Measurements from ENCODE around the gene WDR87. TPM values are rescaled to one million over a fixed set of nuclear protein-coding genes. Genes with fewer than 3 reads are reported as not detected.
"Not testable (repeated sequence)": the region's sequence is repeated elsewhere in the genome, so short reads cannot be mapped to it uniquely, and the experiment has no call there.

The WDR87 gene
- total RNA-seq, 2 donors from 2014 or later = not detected

GRCh38 chr19:37928527-37929286, 22.3 kb upstream of the WDR87 start:
- TF ChIP-seq CTCF (IDR thresholded peaks at IDR 0.05) = no peak
- no peak for TF ChIP-seq POLR2A (IDR thresholded peaks at IDR 0.05)
- Histone ChIP-seq H3K27me3 (no peaks in the 10 kb centered on the region), H3K36me3 (replicated peaks in 1 of 2; ENCODE audit: insufficient read depth in 1 of 2, low read depth in 2 of 2) (no peaks in the 10 kb centered on the region), H3K9me3 (no peaks in the 10 kb centered on the region), H3K4me3 (no peak overlapping the region), H3K27ac (no peak overlapping the region), H3K4me1 (peaks cover 47% of the 10 kb centered on the region)
- 51 to 77% methylated on average over 5 of the region's 5 CpGs for WGBS, 2 donors
- ATAC-seq = no peak
- DNase-seq = no peak
- intact Hi-C loops (cut with DNase I) = no loop called here

GRCh38 chr19:37926711-37927110, 20.3 kb upstream of the WDR87 start:
- Histone ChIP-seq H3K27ac (no peak overlapping the region), H3K4me1 (peaks cover 27% of the 10 kb centered on the region), H3K36me3 (replicated peaks in 1 of 2; ENCODE audit: insufficient read depth in 1 of 2, low read depth in 2 of 2) (no peaks in the 10 kb centered on the region), H3K9me3 (no peaks in the 10 kb centered on the region), H3K4me3 (no peak overlapping the region), H3K27me3 (no peaks in the 10 kb centered on the region)
- WGBS, 2 donors = 54 to 55% methylated on average over 5 of the region's 5 CpGs
- TF ChIP-seq POLR2A (IDR thresholded peaks at IDR 0.05) (no peak), CTCF (IDR thresholded peaks at IDR 0.05) (no peak)
- ATAC-seq (no peak), DNase-seq (no peak)
- intact Hi-C loops (cut with DNase I) = no loop called here

- H3K36me3 ChIP-seq (replicated peaks in 1 of 2; ENCODE audit: insufficient read depth in 1 of 2, low read depth in 2 of 2) = no peaks in the 10 kb centered on the region
- intact Hi-C loops (cut with DNase I) = no loop called here
- 87 to 91% methylated on average over 4 to 10 of the region's 10 CpGs for WGBS, 2 donors
- DNase-seq (no peak), ATAC-seq (no peak)
- H3K4me3 ChIP-seq = no peak overlapping the region
- no peaks in the 10 kb centered on the region for H3K27me3 ChIP-seq
- H3K27ac ChIP-seq = no peak overlapping the region
- TF ChIP-seq CTCF (IDR thresholded peaks at IDR 0.05) = no peak
- no peak for TF ChIP-seq POLR2A (IDR thresholded peaks at IDR 0.05)
- H3K9me3 ChIP-seq = no peaks in the 10 kb centered on the region
- peaks cover 22% of the 10 kb centered on the region for H3K4me1 ChIP-seq
Measured at GRCh38 chr19:37926255-37926654, 19.9 kb upstream of the WDR87 start.

GRCh38 chr19:37925212-37925611, 18.8 kb upstream of the WDR87 start:
- no peak for DNase-seq
- intact Hi-C loops (cut with DNase I) = no loop called here
- Histone ChIP-seq H3K4me1 (peaks cover 26% of the 10 kb centered on the region), H3K27me3 (no peaks in the 10 kb centered on the region), H3K27ac (no peak overlapping the region), H3K9me3 (no peaks in the 10 kb centered on the region), H3K36me3 (replicated peaks in 1 of 2; ENCODE audit: insufficient read depth in 1 of 2, low read depth in 2 of 2) (no peaks in the 10 kb centered on the region), H3K4me3 (no peak overlapping the region)
- WGBS, 2 donors = 84 to 87% methylated on average over 3 of the region's 3 CpGs
- no peak for TF ChIP-seq CTCF (IDR thresholded peaks at IDR 0.05)
- no peak for TF ChIP-seq POLR2A (IDR thresholded peaks at IDR 0.05)
- ATAC-seq = no peak

- H3K27me3 ChIP-seq; H3K36me3 ChIP-seq (replicated peaks in 1 of 2; ENCODE audit: insufficient read depth in 1 of 2, low read depth in 2 of 2); H3K9me3 ChIP-seq; H3K27ac ChIP-seq; H3K4me3 ChIP-seq; ATAC-seq; intact Hi-C loops (cut with DNase I); DNase-seq: not testable (repeated sequence)
- WGBS, 2 donors = 92 to 96% methylated on average over 8 of the region's 8 CpGs
- peaks cover 27% of the 10 kb centered on the region for H3K4me1 ChIP-seq
Measured at GRCh38 chr19:37924573-37924972, 18.2 kb upstream of the WDR87 start.
